ENCODE data around the gene SGMS2. TPM values are rescaled to one million over a fixed set of nuclear protein-coding genes. Genes with fewer than 3 reads are reported as not detected.

SGMS2 gene
- polyA plus RNA-seq, 2 donors = 2.4 to 8.5 TPM

DNA sequence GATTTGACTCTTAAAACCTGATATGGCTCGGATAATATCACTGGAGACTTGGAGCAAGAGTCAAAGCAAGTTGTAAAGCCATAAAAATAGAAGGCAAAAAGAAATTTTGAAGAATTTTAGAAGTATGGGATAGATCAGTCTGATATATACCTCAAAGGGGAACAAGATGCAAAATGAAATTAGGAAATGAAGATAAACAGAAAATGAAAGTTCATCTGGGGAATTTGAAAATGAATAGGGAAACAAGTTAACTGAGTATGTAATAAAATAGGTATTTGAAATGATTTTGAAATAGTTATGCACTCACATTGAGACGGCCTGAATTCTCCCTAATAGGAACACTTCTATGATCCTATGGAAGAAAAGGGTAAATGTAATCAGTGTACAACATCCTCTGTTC, 112.3 kb downstream of the SGMS2 start:
- Histone ChIP-seq H3K9me3 (ENCODE audit: control insufficient read depth in 2 of 2, insufficient read depth in 1 of 2, low read depth in 1 of 2, low read length in 1 of 2) (no peaks in the 10 kb centered on the region), H3K36me3 (ENCODE audit: control insufficient read depth in 2 of 2, insufficient read depth in 2 of 2, low read length in 1 of 2) (no peaks in the 10 kb centered on the region), H3K27me3 (ENCODE audit: control insufficient read depth in 1 of 2, insufficient read depth in 2 of 2, low read length in 2 of 2) (no peaks in the 10 kb centered on the region), H3K27ac (ENCODE audit: low read depth in 2 of 2, low read length in 1 of 2) (no peak overlapping the region), H3K4me3 (ENCODE audit: low read depth in 1 of 2, low read length in 2 of 2) (no peak overlapping the region), H3K4me1 (ENCODE audit: control insufficient read depth in 2 of 2, insufficient read depth in 2 of 2, low read length in 1 of 2) (peaks cover 2 to 3% of the 10 kb centered on the region in 2 donors)
- WGBS, 2 donors = 88 to 91% methylated on average over 2 of the region's 2 CpGs

DNA sequence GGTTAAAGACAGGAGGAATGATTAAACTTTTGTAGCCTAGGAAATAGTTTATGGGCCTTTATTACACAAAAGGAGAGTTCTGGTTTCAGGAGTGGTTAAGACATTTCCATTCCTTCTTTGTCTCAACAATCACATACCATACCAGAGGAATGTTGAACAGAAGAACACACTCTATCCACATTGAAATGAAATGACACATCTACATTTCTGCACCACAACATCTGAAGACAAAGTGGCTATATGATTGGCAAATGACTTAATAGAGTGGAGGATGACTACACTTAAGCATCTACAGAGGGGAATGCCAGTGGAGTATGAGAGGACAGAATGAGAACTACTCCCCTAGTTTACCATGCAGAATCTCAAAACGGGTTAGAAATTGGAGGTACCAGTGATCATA, 114.6 kb downstream of the SGMS2 start:
- H3K27ac ChIP-seq (ENCODE audit: low read depth in 2 of 2, low read length in 1 of 2) = no peak overlapping the region
- peaks cover 0 to 2% of the 10 kb centered on the region in 2 donors for H3K4me1 ChIP-seq (ENCODE audit: control insufficient read depth in 2 of 2, insufficient read depth in 2 of 2, low read length in 1 of 2)
- no peaks in the 10 kb centered on the region for H3K36me3 ChIP-seq (ENCODE audit: control insufficient read depth in 2 of 2, insufficient read depth in 2 of 2, low read length in 1 of 2)
- WGBS, 2 donors = 90 to 91% methylated on average over 1 of the region's 1 CpG
- H3K4me3 ChIP-seq (ENCODE audit: low read depth in 1 of 2, low read length in 2 of 2) = no peak overlapping the region
- no peaks in the 10 kb centered on the region for H3K9me3 ChIP-seq (ENCODE audit: control insufficient read depth in 2 of 2, insufficient read depth in 1 of 2, low read depth in 1 of 2, low read length in 1 of 2)
- no peaks in the 10 kb centered on the region for H3K27me3 ChIP-seq (ENCODE audit: control insufficient read depth in 1 of 2, insufficient read depth in 2 of 2, low read length in 2 of 2)

DNA sequence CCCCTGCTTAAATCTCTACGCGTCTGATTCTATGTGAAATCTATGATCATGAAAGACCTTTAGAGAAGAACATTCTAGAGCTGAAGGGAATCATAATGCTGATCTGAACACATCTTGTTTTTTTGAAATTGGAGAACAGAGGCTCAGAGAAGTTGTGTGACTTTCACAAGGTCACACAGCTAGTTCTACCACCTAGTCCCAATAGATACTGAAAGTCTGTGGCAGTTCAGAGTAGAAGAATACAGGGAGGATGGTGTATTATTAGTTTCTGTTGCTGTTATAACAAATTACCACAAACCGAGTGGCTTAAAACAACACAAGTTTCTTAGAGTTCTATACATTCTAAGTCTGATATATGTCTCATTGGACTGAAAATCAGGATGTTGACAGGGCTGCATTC, 121.1 kb downstream of the SGMS2 start:
- 94 to 95% methylated on average over 3 of the region's 3 CpGs for WGBS, 2 donors
- H3K9me3 ChIP-seq (ENCODE audit: control insufficient read depth in 2 of 2, insufficient read depth in 1 of 2, low read depth in 1 of 2, low read length in 1 of 2) = no peaks in the 10 kb centered on the region
- no peaks in the 10 kb centered on the region for H3K36me3 ChIP-seq (ENCODE audit: control insufficient read depth in 2 of 2, insufficient read depth in 2 of 2, low read length in 1 of 2)
- H3K27me3 ChIP-seq (ENCODE audit: control insufficient read depth in 1 of 2, insufficient read depth in 2 of 2, low read length in 2 of 2) = no peaks in the 10 kb centered on the region
- H3K4me1 ChIP-seq (ENCODE audit: control insufficient read depth in 2 of 2, insufficient read depth in 2 of 2, low read length in 1 of 2) = no peaks in the 10 kb centered on the region
- H3K27ac ChIP-seq (ENCODE audit: low read depth in 2 of 2, low read length in 1 of 2) = no peak overlapping the region
- H3K4me3 ChIP-seq (ENCODE audit: low read depth in 1 of 2, low read length in 2 of 2) = no peak overlapping the region

DNA sequence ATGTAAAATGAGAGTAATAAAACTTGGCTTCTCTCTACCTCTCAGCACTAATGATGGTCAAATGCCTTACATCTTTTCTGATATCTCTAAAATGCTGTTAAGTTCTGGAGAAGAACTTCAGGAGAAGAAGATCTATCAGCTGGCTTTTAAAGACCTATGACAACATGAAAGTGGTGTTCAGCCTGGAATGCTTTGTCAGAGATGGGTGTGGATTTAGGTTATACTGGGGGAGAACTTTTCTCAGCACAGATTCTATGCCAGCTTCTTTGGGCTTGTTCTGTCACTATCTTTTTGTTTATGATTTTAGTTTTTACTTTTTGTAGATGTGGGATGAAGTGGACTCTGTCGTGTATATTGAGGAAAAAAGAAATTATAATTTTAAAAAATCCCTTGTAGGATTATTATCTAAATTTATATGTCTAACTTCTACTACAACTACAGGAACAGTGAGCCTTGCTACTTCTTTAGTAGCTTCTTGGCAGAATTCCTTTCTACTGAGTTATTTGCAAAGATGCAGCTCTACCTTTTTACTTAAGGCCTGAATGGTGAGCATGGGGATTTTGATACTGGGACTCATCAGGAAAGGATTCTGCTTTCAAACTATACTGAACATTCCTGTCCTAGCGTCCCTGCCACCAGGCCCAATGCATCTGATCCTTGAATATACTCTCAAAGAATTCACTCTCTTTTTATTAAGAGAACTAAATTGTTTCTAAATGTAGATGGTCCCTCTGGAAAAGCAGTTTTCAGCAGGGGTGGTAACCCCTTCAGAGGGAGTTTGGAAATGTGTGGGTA, 126.2 kb downstream of the SGMS2 start:
- no peak overlapping the region for H3K27ac ChIP-seq (ENCODE audit: low read depth in 2 of 2, low read length in 1 of 2)
- no peaks in the 10 kb centered on the region for H3K9me3 ChIP-seq (ENCODE audit: control insufficient read depth in 2 of 2, insufficient read depth in 1 of 2, low read depth in 1 of 2, low read length in 1 of 2)
- no peaks in the 10 kb centered on the region for H3K36me3 ChIP-seq (ENCODE audit: control insufficient read depth in 2 of 2, insufficient read depth in 2 of 2, low read length in 1 of 2)
- H3K27me3 ChIP-seq (ENCODE audit: control insufficient read depth in 1 of 2, insufficient read depth in 2 of 2, low read length in 2 of 2) = no peaks in the 10 kb centered on the region
- no peaks in the 10 kb centered on the region for H3K4me1 ChIP-seq (ENCODE audit: control insufficient read depth in 2 of 2, insufficient read depth in 2 of 2, low read length in 1 of 2)
- WGBS, 2 donors = 91 to 95% methylated on average over 2 of the region's 2 CpGs
- H3K4me3 ChIP-seq (ENCODE audit: low read depth in 1 of 2, low read length in 2 of 2) = no peak overlapping the region

DNA sequence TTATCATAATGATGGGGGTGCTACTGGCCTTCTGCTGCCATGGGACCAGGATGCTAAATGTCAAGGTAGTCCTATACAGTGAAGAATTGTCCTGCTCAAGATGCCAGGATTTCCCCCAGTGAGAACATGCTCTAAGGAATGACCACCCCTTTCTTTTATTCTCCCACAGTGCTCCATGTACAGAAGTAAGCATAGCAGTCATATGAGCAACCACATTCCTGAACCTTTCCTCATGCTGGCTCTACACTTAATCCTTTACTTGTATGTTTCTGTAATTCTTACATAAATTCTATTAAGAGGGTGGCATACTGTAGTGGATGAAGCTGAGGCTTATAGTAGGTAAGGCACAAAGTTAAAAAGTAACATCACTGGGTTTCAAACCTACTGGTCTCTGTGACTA, 126.8 kb downstream of the SGMS2 start:
- Histone ChIP-seq H3K9me3 (ENCODE audit: control insufficient read depth in 2 of 2, insufficient read depth in 1 of 2, low read depth in 1 of 2, low read length in 1 of 2) (no peaks in the 10 kb centered on the region), H3K36me3 (ENCODE audit: control insufficient read depth in 2 of 2, insufficient read depth in 2 of 2, low read length in 1 of 2) (no peaks in the 10 kb centered on the region), H3K4me3 (ENCODE audit: low read depth in 1 of 2, low read length in 2 of 2) (no peak overlapping the region), H3K27me3 (ENCODE audit: control insufficient read depth in 1 of 2, insufficient read depth in 2 of 2, low read length in 2 of 2) (no peaks in the 10 kb centered on the region), H3K4me1 (ENCODE audit: control insufficient read depth in 2 of 2, insufficient read depth in 2 of 2, low read length in 1 of 2) (no peaks in the 10 kb centered on the region), H3K27ac (ENCODE audit: low read depth in 2 of 2, low read length in 1 of 2) (no peak overlapping the region)

DNA sequence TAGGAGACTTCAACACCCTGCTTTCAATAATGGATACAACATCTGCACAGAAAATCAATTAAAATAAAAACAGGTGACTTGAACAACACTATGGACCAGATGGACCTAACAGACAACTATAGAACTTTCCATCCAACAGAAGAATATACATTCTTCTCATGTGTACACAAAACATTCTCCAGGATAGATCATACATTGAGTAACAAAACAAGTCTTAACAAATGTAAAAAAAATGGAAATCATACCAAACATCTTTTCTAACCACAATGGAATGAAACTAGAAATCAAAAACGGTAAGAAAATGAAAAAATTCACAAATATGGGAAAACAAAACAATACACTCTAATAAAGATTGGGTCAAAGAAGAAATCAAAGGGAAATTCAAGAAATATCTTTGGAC, 131.3 kb downstream of the SGMS2 start:
- Histone ChIP-seq H3K27me3 (ENCODE audit: control insufficient read depth in 1 of 2, insufficient read depth in 2 of 2, low read length in 2 of 2) (no peaks in the 10 kb centered on the region), H3K36me3 (ENCODE audit: control insufficient read depth in 2 of 2, insufficient read depth in 2 of 2, low read length in 1 of 2) (no peaks in the 10 kb centered on the region), H3K27ac (ENCODE audit: low read depth in 2 of 2, low read length in 1 of 2) (no peak overlapping the region), H3K4me1 (ENCODE audit: control insufficient read depth in 2 of 2, insufficient read depth in 2 of 2, low read length in 1 of 2) (no peaks in the 10 kb centered on the region), H3K4me3 (ENCODE audit: low read depth in 1 of 2, low read length in 2 of 2) (no peak overlapping the region), H3K9me3 (ENCODE audit: control insufficient read depth in 2 of 2, insufficient read depth in 1 of 2, low read depth in 1 of 2, low read length in 1 of 2) (no peaks in the 10 kb centered on the region)
- 86 to 93% methylated on average over 1 of the region's 1 CpG for WGBS, 2 donors

Other genes starting within 250 kb of the SGMS2 start
- 10 to 100 TPM; 25.5 to 34.6 TPM for gene PAPSS1, start 104.7 kb upstream of the SGMS2 start, polyA plus RNA-seq
- 1 to 10 TPM in 1 of 2 donors, under 1 TPM in 1; 0.77 to 1.6 TPM for gene CYP2U1, start 106.6 kb downstream of the SGMS2 start, polyA plus RNA-seq
- gene HADH, start 165.0 kb downstream of the SGMS2 start, polyA plus RNA-seq = 10 to 100 TPM; 26.0 to 41.5 TPM